OCI-LY1 (cell line): ENCODE results near the gene CNBD2.
"Not testable (repeated sequence)": the region's sequence is repeated elsewhere in the genome, so short reads cannot be mapped to it uniquely, and the experiment has no call there.

ENCODE experiments used
- CTCF ChIP-seq: fragments of 200-600 bp; sonication (generic), shearing (Covaris generic); IDR thresholded peaks from 2 replicates; pipeline ENCODE4 v1.5.1; 2017; ENCODE audit warnings: mild to moderate bottlenecking, antibody characterized with exemption, low read length, moderate library complexity, mixed read lengths
- EZH2 ChIP-seq: fragments of 200-600 bp; sonication (generic), shearing (Covaris generic); IDR thresholded peaks from 2 replicates; pipeline ENCODE4 v1.8.0; 2017; ENCODE audit warnings: borderline replicate concordance, mixed run types, mild to moderate bottlenecking, antibody characterized with exemption, low read length, moderate library complexity, mixed read lengths

GRCh38 chr20:36068526-36068925 is 100.1 kb downstream of the CNBD2 start:
- not testable (repeated sequence) for TF ChIP-seq EZH2, CTCF
